GM21529 (cell line): ENCODE measurements around the gene RIOK3.

Source experiments
- ATAC-seq: cut with Tn5 transposase; IDR thresholded peaks from one replicate; pipeline ENCODE4 v1.9.1; 2021; ENCODE audit not compliant: unreplicated experiment

Gene RIOK3

DNA sequence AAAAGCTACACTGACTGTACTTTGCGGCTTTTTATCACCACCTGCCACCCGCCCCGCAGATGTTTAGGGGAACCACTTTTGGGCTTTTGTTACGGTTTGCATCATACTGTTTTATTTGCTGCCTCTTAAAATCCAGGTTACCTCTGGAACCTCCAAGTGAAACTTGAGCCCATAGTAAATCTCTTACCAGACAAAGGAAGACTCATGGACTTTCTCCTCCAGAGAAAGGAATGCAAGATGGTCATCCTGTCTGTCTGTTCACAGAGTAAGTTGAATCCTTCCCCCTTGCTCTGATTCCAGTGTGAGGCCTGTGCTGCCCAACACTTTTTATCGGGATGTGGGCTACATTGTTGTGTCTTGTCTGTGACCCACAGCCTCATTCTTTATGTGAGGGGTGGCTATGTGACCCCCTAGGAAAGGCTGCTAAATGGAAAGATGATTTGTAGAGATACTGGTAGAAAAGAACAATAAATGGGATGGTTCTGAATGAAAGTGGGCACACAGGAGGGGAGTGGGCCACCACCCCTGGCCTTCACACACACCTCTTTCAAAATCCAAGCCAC lies 73.5 kb downstream of the RIOK3 start:
- ATAC-seq: no peak

DNA sequence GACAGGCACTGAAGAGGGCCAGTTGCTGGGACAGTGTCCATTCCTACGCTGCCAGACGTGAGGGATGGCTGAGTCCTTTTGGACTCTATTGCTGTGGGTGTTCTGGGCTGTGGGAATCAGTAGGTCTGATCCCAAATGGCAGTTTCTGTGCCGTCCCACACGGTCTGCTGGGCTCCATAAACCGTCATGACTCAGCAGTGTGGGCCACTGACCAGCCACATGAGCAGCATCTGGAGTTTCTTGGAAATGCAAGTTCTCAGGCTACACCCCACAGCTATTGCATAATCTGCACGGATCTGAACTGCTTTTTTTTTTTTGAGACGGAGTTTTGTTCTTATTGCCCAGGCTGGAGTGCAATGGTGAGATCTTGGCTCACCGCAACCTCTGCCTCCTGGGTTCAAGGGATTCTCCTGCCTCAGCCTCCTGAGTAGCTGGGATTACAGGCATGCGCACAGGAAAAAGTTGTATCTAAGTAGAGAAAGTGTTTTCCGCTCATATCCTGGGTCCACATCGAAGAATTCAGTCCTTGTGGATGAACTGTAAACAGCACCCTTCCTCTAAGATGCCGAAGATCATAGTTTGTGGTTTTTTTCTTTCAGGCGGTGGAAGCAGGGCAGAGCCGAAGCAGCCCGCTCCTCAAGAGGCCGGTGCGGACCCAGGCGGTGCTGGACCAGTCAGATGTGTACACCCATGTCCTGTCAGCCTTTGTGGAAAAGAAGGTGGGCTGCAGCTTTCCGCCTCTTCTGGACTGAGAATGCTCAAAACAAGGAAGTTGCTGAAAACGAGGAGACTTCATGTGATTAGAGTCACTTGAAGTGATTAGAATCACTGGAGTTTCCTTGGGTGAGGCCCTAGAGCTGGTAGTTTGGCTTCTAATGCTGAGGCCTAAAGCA lies 75.7 kb downstream of the RIOK3 start:
- ATAC-seq: no peak

DNA sequence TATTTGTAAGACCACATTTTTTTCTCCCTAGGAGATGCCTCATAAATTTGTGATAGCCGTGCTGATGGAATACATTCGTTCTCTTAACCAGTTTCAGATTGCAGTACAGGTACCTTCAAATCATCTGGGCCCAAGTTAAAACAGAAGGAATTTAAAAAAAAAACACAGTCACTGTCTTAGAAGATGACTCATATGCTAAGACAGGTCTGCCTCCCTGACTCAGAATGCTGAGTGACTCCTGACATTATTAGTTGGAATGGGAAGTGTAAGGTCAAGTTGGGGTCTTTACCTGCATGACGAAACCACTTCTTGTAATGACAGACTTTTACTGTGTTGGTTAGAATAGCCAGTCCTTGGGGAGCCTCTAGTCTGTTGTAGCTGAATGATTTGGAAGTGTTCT lies 76.5 kb downstream of the RIOK3 start:
- no peak for ATAC-seq

DNA sequence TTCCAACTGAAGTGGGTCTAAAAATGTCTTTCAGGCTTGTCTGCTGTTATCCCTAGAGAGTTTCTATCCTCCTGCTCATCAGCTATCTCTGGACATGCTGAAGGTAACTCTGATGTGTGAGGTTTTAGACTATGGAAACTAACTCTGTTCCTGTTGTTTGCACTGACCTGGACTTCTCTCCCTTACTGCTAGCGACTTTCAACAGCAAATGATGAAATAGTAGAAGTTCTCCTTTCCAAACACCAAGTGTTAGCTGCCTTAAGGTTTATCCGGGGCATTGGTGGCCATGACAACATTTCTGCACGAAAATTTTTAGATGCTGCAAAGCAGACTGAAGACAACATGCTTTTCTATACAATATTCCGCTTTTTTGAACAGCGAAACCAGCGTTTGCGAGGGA lies 77.1 kb downstream of the RIOK3 start:
- ATAC-seq: no peak

DNA sequence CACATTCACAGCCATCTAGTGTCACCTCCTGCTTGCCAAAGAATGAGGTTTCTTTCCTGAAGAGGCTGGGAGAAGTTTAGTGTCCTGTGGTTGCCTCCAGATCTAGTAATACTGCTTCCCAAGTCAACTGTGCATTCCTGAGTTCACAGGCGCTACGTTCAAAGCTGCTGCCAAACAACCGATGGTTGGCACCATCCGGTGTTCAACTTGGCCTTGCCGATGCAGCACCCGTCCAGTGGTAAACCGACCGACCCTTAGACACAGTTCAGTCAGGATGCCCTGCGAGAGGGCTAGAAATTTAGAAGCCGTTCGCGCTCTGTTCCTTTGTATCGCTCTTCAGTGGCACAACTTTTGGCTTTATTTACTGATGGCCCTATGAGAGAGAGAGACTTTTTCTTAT lies 78.8 kb downstream of the RIOK3 start:
- ATAC-seq: no peak
